HepG2 (cell line): Measurements from ENCODE around the gene GDF9. TPM values are rescaled to one million over a fixed set of nuclear protein-coding genes. Genes with fewer than 3 reads are reported as not detected.
A peak's percentile ranks its signal among the peaks of the same experiment; 100 is the strongest.

Source experiments
- ATAC-seq: fragments of 200-7000 bp; cut with Tn5 transposase; 3 replicates; pipeline ENCODE4 v1.9.1; 2020; ENCODE audit warnings: mild to moderate bottlenecking, moderate library complexity
- BruUV-seq: library from RNA; stranded (reverse); fragments of 400-500 nt; replicated peaks from 2 replicates; lab custom pipeline; 2021; lab: Mats Ljungman, UMichigan
- CTCF ChIA-PET: fragments of 300-600 bp; formaldehyde crosslinking; extraction: SDS; loops from one replicate; lab custom pipeline; 2021; ENCODE audit warnings: low total read pairs, inconsistent platforms, low intra/inter-chr PET ratio; lab: Yijun Ruan, JAX
- POLR2A ChIA-PET: fragments of 350-600 bp; sonication (Branson Sonifier 250); formaldehyde crosslinking; loops from one replicate; lab custom pipeline; 2020; ENCODE audit warnings: antibody characterized with exemption, inconsistent platforms; lab: Yijun Ruan, JAX
- DNase-seq: peaks from one replicate; pipeline ENCODE4 v3.0.0-alpha.2; 2015; ENCODE audit warnings: low spot score
- FAIRE-seq: peaks from 3 replicates; lab custom pipeline; 2011; peaks lifted over from hg19 to GRCh38; lab: Jason Lieb, UNC
- H2AFZ ChIP-seq: one replicate; pipeline ENCODE4 v1.6.1; 2011; ENCODE audit warnings: low read length, inconsistent platforms
- H3K27ac ChIP-seq: fragments of 300-600 bp; 3 replicates; pipeline ENCODE4 v1.8.0; 2011; ENCODE audit warnings: mixed run types, mild to moderate bottlenecking, mixed read lengths, low read length, inconsistent platforms; ENCODE audit not compliant: insufficient read depth; ENCODE audit errors: extremely low read length
- H3K27me3 ChIP-seq, 2 experiments: fragments of 200-600 bp in 1 of 2; 2 replicates in 1 of 2; 3 replicates in 1 of 2; pipeline versions ENCODE4 v1.6.0 to v1.8.0; 2011; ENCODE audit warnings: low read length in 2 of 2, mild to moderate bottlenecking in 2 of 2, moderate library complexity in 2 of 2, inconsistent platforms in 1 of 2; ENCODE audit not compliant: insufficient read depth in 2 of 2, control insufficient read depth in 1 of 2
- H3K36me3 ChIP-seq, 2 experiments: fragments of 200-600 bp in 1 of 2; replicated peaks in 1 of 2; 2 replicates in 1 of 2; 3 replicates in 1 of 2; pipeline versions ENCODE4 v1.5.1 to v1.8.0; 2011; ENCODE audit warnings: low read length in 2 of 2, inconsistent platforms in 1 of 2; ENCODE audit not compliant: insufficient read depth in 2 of 2, control insufficient read depth in 1 of 2
- H3K4me1 ChIP-seq: 2 replicates; pipeline ENCODE4 v1.5.1; 2012; ENCODE audit warnings: low read length, inconsistent platforms; ENCODE audit not compliant: insufficient read depth
- H3K4me2 ChIP-seq: 2 replicates; pipeline ENCODE4 v1.6.0; 2011; ENCODE audit warnings: low read depth, low read length, inconsistent platforms
- H3K4me3 ChIP-seq, 3 experiments: fragments of 200-600 bp in 1 of 3; sonication (generic), shearing (Covaris generic) in 1 of 3; replicated peaks in 1 of 3; 2 replicates each; pipeline ENCODE4 v1.5.1; 2011 to 2016; ENCODE audit warnings: low read length in 3 of 3, inconsistent platforms in 2 of 3, low read depth in 2 of 3, mild to moderate bottlenecking in 2 of 3, control low read depth in 1 of 3, mixed read lengths in 1 of 3; ENCODE audit not compliant: insufficient read depth in 1 of 3
- H3K79me2 ChIP-seq: one replicate; pipeline ENCODE4 v1.6.1; 2011; ENCODE audit warnings: low read length, inconsistent platforms; ENCODE audit not compliant: insufficient read depth
- H3K9ac ChIP-seq: 2 replicates; pipeline ENCODE4 v1.6.0; 2011; ENCODE audit warnings: mild to moderate bottlenecking, low read depth, low read length, inconsistent platforms; ENCODE audit not compliant: insufficient read depth
- H3K9me3 ChIP-seq: 2 replicates; pipeline ENCODE4 v1.5.1; 2012; ENCODE audit warnings: mild to moderate bottlenecking, low read length
- H4K20me1 ChIP-seq: 2 replicates; pipeline ENCODE4 v1.6.0; 2011; ENCODE audit warnings: inconsistent platforms, mild to moderate bottlenecking, low read length, moderate library complexity; ENCODE audit not compliant: insufficient read depth
- ELF3 ChIP-seq: IDR thresholded peaks from 2 replicates; pipeline ENCODE4 v1.6.1; 2016; ENCODE audit warnings: missing genetic modification reagents, missing compliant biosample characterization
- HNF4A ChIP-seq: sonication (generic); formaldehyde crosslinking; IDR thresholded peaks from 2 replicates; pipeline ENCODE4 v1.4.0; 2020; ENCODE audit warnings: missing genetic modification reagents
- KAT2B ChIP-seq: fragments of 150-350 bp; IDR thresholded peaks from 2 replicates; pipeline ENCODE4 v1.6.1; 2014; ENCODE audit warnings: low read depth, low read length, borderline replicate concordance
- KAT7 ChIP-seq: IDR thresholded peaks from 2 replicates; pipeline ENCODE4 v1.6.1; 2018; ENCODE audit warnings: borderline replicate concordance, missing compliant biosample characterization
- KLF9 ChIP-seq: IDR thresholded peaks from 2 replicates; pipeline ENCODE4 v1.6.1; 2016; ENCODE audit warnings: low read depth
- NCOR1 ChIP-seq: fragments of 200-600 bp; sonication (generic); IDR thresholded peaks from 2 replicates; pipeline ENCODE4 v1.7.0; 2017; ENCODE audit warnings: antibody characterized with exemption, low read length, borderline replicate concordance
- PHB2 ChIP-seq: fragments of 450-650 bp; IDR thresholded peaks from 2 replicates; pipeline ENCODE4 v1.6.1; 2018; ENCODE audit not compliant: partially characterized antibody
- POLR2A ChIP-seq, 2 experiments: IDR thresholded peaks; 2 replicates each; pipeline ENCODE4 v1.6.1; 2011; ENCODE audit warnings: low read depth in 2 of 2, low read length in 2 of 2, mild to moderate bottlenecking in 1 of 2, moderate library complexity in 1 of 2; ENCODE audit not compliant: insufficient read depth in 1 of 2
- RARG ChIP-seq: sonication (generic); formaldehyde crosslinking; IDR thresholded peaks from 2 replicates; pipeline ENCODE4 v1.4.0; 2020; ENCODE audit warnings: low read depth, mild to moderate bottlenecking, missing genetic modification reagents
- TRAFD1 ChIP-seq: sonication (generic); formaldehyde crosslinking; IDR thresholded peaks from 2 replicates; pipeline ENCODE4 v1.5.1; 2020; ENCODE audit warnings: missing genetic modification reagents, mild to moderate bottlenecking, borderline replicate concordance
- ZGPAT ChIP-seq: IDR thresholded peaks from 2 replicates; pipeline ENCODE4 v1.6.1; 2016; ENCODE audit warnings: mild to moderate bottlenecking
- ZNF432 ChIP-seq: sonication (generic); formaldehyde crosslinking; IDR thresholded peaks from 2 replicates; pipeline ENCODE4 v1.5.0; 2020; ENCODE audit warnings: missing genetic modification reagents, mild to moderate bottlenecking, borderline replicate concordance
- ZNF550 ChIP-seq: sonication (generic); formaldehyde crosslinking; IDR thresholded peaks from 2 replicates; pipeline ENCODE4 v1.4.0; 2020; ENCODE audit warnings: mild to moderate bottlenecking, missing genetic modification reagents, borderline replicate concordance
- ZNF552 ChIP-seq: sonication (generic); formaldehyde crosslinking; IDR thresholded peaks from 2 replicates; pipeline ENCODE4 v1.9.0; 2022; ENCODE audit warnings: missing genetic modification reagents, mild to moderate bottlenecking, borderline replicate concordance
- ZNF768 ChIP-seq: sonication (generic); formaldehyde crosslinking; IDR thresholded peaks from 2 replicates; pipeline ENCODE4 v1.4.0; 2020; ENCODE audit warnings: missing genetic modification reagents
- ZSCAN12 ChIP-seq: sonication (generic); formaldehyde crosslinking; IDR thresholded peaks from 2 replicates; pipeline ENCODE4 v1.9.0; 2021; ENCODE audit warnings: mild to moderate bottlenecking, missing genetic modification reagents
- ZSCAN22 ChIP-seq: sonication (generic); formaldehyde crosslinking; IDR thresholded peaks from 2 replicates; pipeline ENCODE4 v1.4.0; 2020; ENCODE audit warnings: mild to moderate bottlenecking, missing genetic modification reagents
- WGBS: methylation state at CpG from one replicate; pipeline ENCODE4 v1.1.6; 2017; ENCODE audit warnings: low lambda C conversion rate; 5-methylcytosine and 5-hydroxymethylcytosine counted together
- in situ Hi-C: cut with HindIII; loops from 2 replicates; pipeline ENCODE4 v1.10.0; 2017; ENCODE audit warnings: low pct_unique_long_range_greater_than_20kb; ENCODE audit not compliant: extremely low pct_ligation_motif_present
- intact Hi-C: fragments of 100-400 bp; cut with micrococcal nuclease; formaldehyde crosslinking; loops from one replicate; pipeline ENCODE4 v1.10.0; 2022; ENCODE audit not compliant: unreplicated experiment
- polyA plus RNA-seq, 8 experiments: library from polyadenylated mRNA; depleted of rRNA in 3 of 8; stranded (reverse) in 7 of 8; unstranded in 1 of 8; fragments of >200 nt; fragmentation: Illumina TruSeq in 4 of 8; extraction: Trizol in 4 of 8; gene quantifications; 2 replicates each; pipeline versions ENCODE4 v1.2.1 to v1.2.3, GENCODE V29; 2011 to 2016; ENCODE audit warnings: low read depth in 4 of 8, missing spikeins in 1 of 8, mixed read lengths in 1 of 8; ENCODE audit not compliant: insufficient read depth in 1 of 8
- total RNA-seq, 5 experiments: library from RNA; depleted of rRNA; stranded (reverse); fragments of >200 nt; fragmentation: Illumina TruSeq; extraction: Trizol; gene quantifications; 2 replicates each; pipeline ENCODE4 v1.2.3, GENCODE V29; 2016; ENCODE audit warnings: low read depth in 1 of 5

GDF9 gene
- total and polyA plus RNA-seq, 2 of the 13 experiments (the other 11 are each of a cell fraction or from before 2014, with no cell fraction given) = 0.33 to 0.38 TPM

DNA sequence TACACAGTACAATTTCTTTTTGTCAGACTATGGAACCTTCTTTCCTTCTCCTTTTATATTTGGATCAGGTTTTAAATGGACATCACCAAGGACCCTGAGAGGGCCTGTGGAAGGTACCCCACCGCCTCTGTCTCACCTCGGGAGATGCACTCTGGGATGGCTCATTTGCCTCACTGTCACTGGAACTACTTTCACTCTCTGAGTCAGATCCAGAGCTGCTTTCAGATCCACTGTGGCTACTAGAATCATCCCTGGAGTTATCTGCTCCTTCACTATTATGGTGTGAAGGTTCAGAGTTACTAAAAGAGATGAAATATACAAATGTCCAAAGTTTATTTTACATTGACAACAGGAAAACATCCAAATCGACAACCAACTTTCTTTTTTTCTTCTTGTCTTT is 31.8 kb upstream of the GDF9 start:
- no peaks in the 10 kb centered on the region for H3K4me1 ChIP-seq
- in situ Hi-C loops = no loop called here
- POLR2A ChIA-PET = interaction anchor here (1.0 kb wide), 1 partner anchor 153 kb away, joined by 3 read pairs; no protein-coding TSS in a partner anchor
- CTCF ChIA-PET = no interaction called here
- no peaks in the 10 kb centered on the region for H4K20me1 ChIP-seq
- intact Hi-C loops = no loop called here
- DNase-seq (no peak), FAIRE-seq (no peak), ATAC-seq (no peak)
- H2AFZ ChIP-seq = no peak overlapping the region
- 74% methylated on average over 3 of the region's 3 CpGs for WGBS
- no peak overlapping the region for H3K4me2 ChIP-seq
- H3K9ac ChIP-seq = no peak overlapping the region
- no peak overlapping the region for H3K27ac ChIP-seq
- no peaks in the 10 kb centered on the region for H3K9me3 ChIP-seq
- peaks cover 15 to 76% of the 10 kb centered on the region in 2 experiments for H3K36me3 ChIP-seq
- TF ChIP-seq ZSCAN22 (CRISPR knock-in tag) (no peak), TRAFD1 (CRISPR knock-in tag) (no peak), KAT2B (no peak), RARG (CRISPR knock-in tag) (no peak), POLR2A (IDR thresholded peaks at IDR 0.05; ENCODE audit: insufficient read depth in 1 of 2, low read depth in 2 of 2, low read length in 2 of 2) (no peak)
- H3K27me3 ChIP-seq = no peaks in the 10 kb centered on the region
- BruUV-seq = no TSS peak
- H3K79me2 ChIP-seq = no peaks in the 10 kb centered on the region
- H3K4me3 ChIP-seq = no peak overlapping the region

GRCh38 chr5:132896685-132897084 is 30.4 kb upstream of the GDF9 start:
- H2AFZ ChIP-seq = no peak overlapping the region
- intact Hi-C loops (no loop called here), in situ Hi-C loops (no loop called here)
- H3K27ac ChIP-seq = no peak overlapping the region
- no peak; the same call in 2 of the 3 replicates for ATAC-seq
- H3K4me2 ChIP-seq = no peak overlapping the region
- H3K9me3 ChIP-seq = no peaks in the 10 kb centered on the region
- no peak overlapping the region for H3K4me3 ChIP-seq
- no peaks in the 10 kb centered on the region for H3K79me2 ChIP-seq
- H3K27me3 ChIP-seq = no peaks in the 10 kb centered on the region
- ChIA-PET POLR2A (no interaction called here), CTCF (no interaction called here)
- FAIRE-seq = no peak
- BruUV-seq = TSS peak; percentile 37
- WGBS = 95% methylated on average over 7 of the region's 7 CpGs
- H3K4me1 ChIP-seq = no peaks in the 10 kb centered on the region
- no peak for DNase-seq
- peaks cover 18 to 80% of the 10 kb centered on the region in 2 experiments for H3K36me3 ChIP-seq
- no peak overlapping the region for H3K9ac ChIP-seq
- H4K20me1 ChIP-seq = no peaks in the 10 kb centered on the region
- TF ChIP-seq ZGPAT (CRISPR knock-in tag) = no peak
- TF ChIP-seq KAT2B = no peak
- TF ChIP-seq ZNF550 (CRISPR knock-in tag) = no peak
- no peak for TF ChIP-seq HNF4A (CRISPR knock-in tag)
- no peak for TF ChIP-seq ZNF432 (CRISPR knock-in tag)
- no peak for TF ChIP-seq ZSCAN12 (CRISPR knock-in tag)
- no peak for TF ChIP-seq ELF3 (CRISPR knock-in tag)
- no peak for TF ChIP-seq ZNF552
- TF ChIP-seq ZNF768 = no peak
- no peak for TF ChIP-seq KLF9
- TF ChIP-seq KAT7 = no peak
- no peak for TF ChIP-seq PHB2
- TF ChIP-seq NCOR1 = no peak
